Measurements from ENCODE around the gene NXPE3.

GRCh38 chr3:101849714-101850245 lies 70.8 kb downstream of the NXPE3 start:
- TF ChIP-seq CTCF (IDR thresholded peaks at IDR 0.05) (no peak), POLR2A (IDR thresholded peaks at IDR 0.05) (no peak)
